Pancreas (tissue), 10 donors: ENCODE data around the gene SCLY. TPM values are rescaled to one million over a fixed set of nuclear protein-coding genes. Genes with fewer than 3 reads are reported as not detected.

Experiments
- ATAC-seq, 4 donors: fragments of 200-7000 bp; cut with Tn5 transposase; one replicate each; pipeline versions ENCODE4 v1.8.0 to v1.9.1; 2020; ENCODE audit warnings: mild to moderate bottlenecking in 4 of 4, moderate library complexity in 4 of 4
- DNase-seq, 6 donors: peaks; one replicate each; pipeline ENCODE4 v3.0.0-alpha.2; 2020
- FAIRE-seq: peaks from 2 replicates; lab custom pipeline; 2012; peaks lifted over from hg19 to GRCh38; lab: Jason Lieb, UNC
- H3K27ac ChIP-seq, 4 donors: fragments of 200-600 bp; sonication (generic); 1 replicate in 3 of 4; 2 replicates in 1 of 4; pipeline versions ENCODE4 v1.5.0 to v1.8.0; 2020
- H3K27me3 ChIP-seq, 4 donors: fragments of 200-600 bp; one replicate each; pipeline ENCODE4 v1.8.0; 2021
- H3K36me3 ChIP-seq, 3 donors: fragments of 200-600 bp; sonication (generic) in 1 of 3; one replicate each; pipeline versions ENCODE4 v1.5.0 to v1.8.0; 2020 to 2021
- H3K4me1 ChIP-seq, 3 donors: fragments of 200-600 bp; one replicate each; pipeline ENCODE4 v1.8.0; 2021
- H3K4me3 ChIP-seq, 4 donors: fragments of 200-600 bp; sonication (generic) in 2 of 4; one replicate each; pipeline versions ENCODE4 v1.5.0 to v1.8.0; 2020 to 2021
- H3K9me3 ChIP-seq, 4 donors: fragments of 200-600 bp; one replicate each; pipeline ENCODE4 v1.8.0; 2021
- CTCF ChIP-seq, 4 donors: fragments of 200-600 bp; sonication (generic) in 3 of 4; IDR thresholded peaks; one replicate each; pipeline versions ENCODE4 v1.5.0 to v1.8.0; 2021; ENCODE audit warnings: antibody characterized with exemption in 4 of 4
- WGBS, 2 donors: extraction: QIAGEN DNeasy Blood & Tissue Kit; methylation state at CpG; one replicate each; pipeline ENCODE4 v1.1.7; 2013; 5-methylcytosine and 5-hydroxymethylcytosine counted together
- intact Hi-C, 3 donors: fragments of 100-400 bp; cut with DNase I; formaldehyde crosslinking; loops; one replicate each; pipeline versions ENCODE4 v1.11.1 to v1.14.2; 2022
- polyA plus RNA-seq, 2 donors: library from polyadenylated mRNA; stranded (reverse); fragments of 200-250 nt; gene quantifications; one replicate each; pipeline ENCODE4 v1.2.3, GENCODE V29; 2013
- total RNA-seq, 6 donors: library from RNA; stranded (reverse); fragmentation: NEBNext Ultra II Directional in 4 of 6; extraction: Animal tissue kit (Norgen Biotek cat#: 25700) in 4 of 6; gene quantifications; one replicate each; pipeline versions ENCODE4 v1.2.1 to v1.2.4, GENCODE V29; 2021 to 2023
- donor health status: healthy with polysubstance abuse.
- donor health status: DM: no; HTN: no; CAD: no; lungs with moderate emphysema.
- donor health status: DM: no; HTN: no; CAD: no.
- donor health status: control.
- donor health status: control.
- donor health status: Bipolar disorder and iron deficiency.
- donor health status: DM: yes; HTN: yes; CAD: no.
- donor health status: DM: no; HTN: no; CAD: no.
- donor health status: DM: no; HTN: no; CAD: no.
- donor health status: DM: yes; HTN: yes; CAD: no.

The SCLY gene
- total and polyA plus RNA-seq, 8 donors = 13.8 to 33.5 (median 22.3) TPM

- H3K27ac ChIP-seq = no peak overlapping the region
- no peak for ATAC-seq
- no peaks in the 10 kb centered on the region for H3K9me3 ChIP-seq
- FAIRE-seq = no peak
- TF ChIP-seq CTCF (IDR thresholded peaks at IDR 0.05) = no peak
- peaks cover 0 to 7% (median 6%) of the 10 kb centered on the region in 3 donors for H3K4me1 ChIP-seq
- H3K36me3 ChIP-seq = no peaks in the 10 kb centered on the region
- 93 to 95% methylated on average over 20 to 21 of the region's 21 CpGs for WGBS, 2 donors
- H3K27me3 ChIP-seq = no peaks in the 10 kb centered on the region
- peak in 3 of 6 donors; percentile 34 to 69 (median 51) for DNase-seq
- intact Hi-C loops = no loop called here
- H3K4me3 ChIP-seq = no peak overlapping the region
Measured at GRCh38 chr2:238116298-238117198, 55.7 kb downstream of the SCLY start.

GRCh38 chr2:238117199-238118154, 56.7 kb downstream of the SCLY start:
- DNase-seq = peak in 1 of 6 donors; percentile 31
- H3K27ac ChIP-seq = no peak overlapping the region
- WGBS, 2 donors = 80 to 82% methylated on average over 11 of the region's 11 CpGs
- H3K4me1 ChIP-seq = peaks cover 0 to 7% (median 6%) of the 10 kb centered on the region in 3 donors
- TF ChIP-seq CTCF (IDR thresholded peaks at IDR 0.05) = no peak
- intact Hi-C loops = no loop called here
- no peak for FAIRE-seq
- no peak overlapping the region for H3K4me3 ChIP-seq
- no peaks in the 10 kb centered on the region for H3K9me3 ChIP-seq
- no peaks in the 10 kb centered on the region for H3K36me3 ChIP-seq
- no peak for ATAC-seq
- H3K27me3 ChIP-seq = no peaks in the 10 kb centered on the region

- Histone ChIP-seq H3K4me1 (peaks cover 0 to 6% (median 3%) of the 10 kb centered on the region in 3 donors), H3K27ac (no peak overlapping the region), H3K4me3 (no peak overlapping the region), H3K9me3 (no peaks in the 10 kb centered on the region), H3K27me3 (no peaks in the 10 kb centered on the region), H3K36me3 (no peaks in the 10 kb centered on the region)
- WGBS, 2 donors = 54 to 64% methylated on average over 15 of the region's 15 CpGs
- DNase-seq (peak in 2 of 6 donors; percentile 40 to 55), FAIRE-seq (no peak), ATAC-seq (peak in 3 of 4 donors; percentile 19 to 26 (median 25))
- intact Hi-C loops = no loop called here
- TF ChIP-seq CTCF (IDR thresholded peaks at IDR 0.05) = no peak
Measured at GRCh38 chr2:238119756-238120462, 59.1 kb downstream of the SCLY start.

GRCh38 chr2:238120463-238121298, 59.9 kb downstream of the SCLY start:
- no peaks in the 10 kb centered on the region for H3K27me3 ChIP-seq
- TF ChIP-seq CTCF (IDR thresholded peaks at IDR 0.05) = no peak
- DNase-seq (peak in 2 of 6 donors; percentile 36 to 54), FAIRE-seq (no peak), ATAC-seq (peak in 2 of 4 donors; percentile 41 to 53)
- intact Hi-C loops = no loop called here
- H3K4me3 ChIP-seq = no peak overlapping the region
- H3K36me3 ChIP-seq = no peaks in the 10 kb centered on the region
- H3K4me1 ChIP-seq = peaks cover 0 to 2% (median 0%) of the 10 kb centered on the region in 3 donors
- no peaks in the 10 kb centered on the region for H3K9me3 ChIP-seq
- H3K27ac ChIP-seq = no peak overlapping the region
- WGBS, 2 donors = 69 to 75% methylated on average over 28 to 30 of the region's 30 CpGs
